ENCODE measurements around the gene BBS12.

BBS12 gene
- 0.38 to 5.4 (median 2.9) reads per million in 18 experiments for total RNA-seq

DNA sequence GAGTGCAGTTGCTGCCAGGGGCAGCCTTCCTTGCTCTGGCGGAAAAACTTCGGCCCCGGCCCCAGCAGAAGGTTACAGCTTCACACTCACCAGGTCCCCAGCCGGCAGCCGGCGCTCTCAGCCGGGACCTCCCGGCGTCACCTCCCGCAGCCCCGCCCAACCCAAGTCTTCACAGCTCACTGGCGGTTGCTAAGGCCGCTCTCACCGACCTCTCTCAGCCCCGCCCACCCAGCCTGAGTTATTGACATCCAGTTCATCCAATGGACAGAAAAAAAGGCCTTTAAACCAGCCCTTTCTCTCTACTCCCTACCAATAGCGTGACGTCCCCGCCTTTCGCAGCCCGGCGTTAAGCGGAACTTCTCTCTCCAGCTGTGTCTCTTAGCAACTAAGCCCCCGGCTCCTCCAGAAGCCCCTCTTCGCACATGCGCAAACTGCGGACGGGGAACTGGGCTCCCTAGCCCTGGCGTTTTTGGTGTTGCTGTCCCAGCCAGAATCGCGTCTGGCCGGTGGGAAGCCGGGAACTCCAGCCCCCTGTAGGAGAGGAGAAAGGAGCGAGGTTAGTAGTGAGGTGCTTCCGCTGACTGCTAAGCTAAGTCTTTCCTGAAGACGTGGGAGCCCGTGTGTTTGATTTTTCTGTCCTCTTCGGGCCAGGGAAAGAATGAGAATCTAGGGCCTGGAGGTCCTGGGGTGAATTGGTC lies at the start of gene BBS12:
Gene BBS12, plus strand, starts transcription at position 376 of the 698 bp plus-strand sequence. CDS start 9,189 bp downstream, outside the sequence.
- DNase-seq: peak; percentile 99 to 100

DNA sequence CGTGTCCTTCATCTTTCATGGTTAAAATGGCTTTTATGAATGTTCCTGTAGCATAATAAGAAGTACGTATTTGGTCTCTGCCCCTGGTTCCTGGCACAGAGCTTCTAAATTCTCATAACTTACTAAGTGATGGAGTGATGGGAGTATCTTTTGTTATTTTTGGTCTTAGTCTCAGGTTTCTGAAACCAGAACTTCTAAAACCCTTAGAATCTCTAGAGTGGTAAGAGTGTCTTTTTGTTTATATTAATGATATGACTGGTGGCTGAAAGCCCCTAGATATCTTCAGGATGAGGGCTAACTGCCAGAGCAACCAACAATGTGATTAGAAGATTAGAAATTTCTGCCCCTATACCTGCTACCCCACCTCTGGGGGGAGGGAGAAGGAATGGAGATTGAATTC lies 45.8 kb upstream of the BBS12 start:
- DNase-seq: no peak

DNA sequence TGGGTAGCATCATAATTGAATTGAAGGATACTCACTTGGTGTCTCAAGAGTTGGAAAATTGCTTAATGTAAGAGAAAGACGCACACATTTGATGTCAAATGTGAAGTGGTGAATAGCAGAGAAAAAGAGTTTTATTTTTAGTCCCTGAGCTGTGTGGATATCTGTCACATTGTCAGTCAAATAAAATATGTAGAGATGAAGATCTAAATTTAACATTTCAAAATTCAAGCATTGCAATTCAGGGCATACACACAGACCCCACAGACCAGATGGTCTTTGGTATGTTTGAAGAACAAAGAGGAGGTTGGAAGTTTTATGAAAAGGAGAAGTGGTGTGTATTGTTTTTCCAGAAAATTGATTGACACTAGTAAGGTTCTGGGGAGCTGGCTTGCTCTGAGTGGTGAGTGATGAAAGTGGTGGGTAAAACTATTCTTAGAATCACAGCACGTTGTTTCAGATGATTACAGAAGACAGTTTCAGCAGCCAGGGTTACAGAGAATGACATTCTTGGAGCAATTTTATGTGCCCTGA lies 44.9 kb upstream of the BBS12 start:
- no peak for DNase-seq

DNA sequence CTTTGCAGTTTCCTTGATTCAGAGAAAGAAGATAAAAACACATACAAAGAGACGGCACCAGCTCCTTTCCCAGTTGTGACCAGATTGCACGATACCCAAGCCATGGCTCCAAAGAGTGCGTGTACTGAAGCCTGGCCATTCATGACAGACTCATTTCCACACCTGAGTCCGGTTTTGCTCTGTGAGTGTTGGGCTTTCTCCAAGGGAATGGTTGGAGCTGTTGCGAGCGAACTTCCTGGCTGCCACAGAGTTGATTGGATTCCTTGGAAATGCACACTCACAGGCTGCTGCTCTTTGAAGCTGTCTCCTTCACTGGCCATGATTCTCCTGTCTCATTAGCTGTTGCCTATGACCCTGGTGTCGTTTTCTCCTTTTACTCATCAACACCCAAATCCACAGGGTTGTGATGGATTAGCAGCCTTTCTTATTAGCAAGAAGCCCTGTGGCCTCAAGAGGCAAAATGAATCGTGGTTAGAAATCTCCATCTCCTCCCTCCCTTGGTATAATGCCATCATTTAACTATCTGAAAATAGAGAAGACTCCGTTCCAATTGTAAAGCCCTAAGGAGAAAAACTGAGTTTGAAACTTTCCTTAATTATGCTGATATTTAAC lies 43.9 kb upstream of the BBS12 start:
- DNase-seq: no peak

DNA sequence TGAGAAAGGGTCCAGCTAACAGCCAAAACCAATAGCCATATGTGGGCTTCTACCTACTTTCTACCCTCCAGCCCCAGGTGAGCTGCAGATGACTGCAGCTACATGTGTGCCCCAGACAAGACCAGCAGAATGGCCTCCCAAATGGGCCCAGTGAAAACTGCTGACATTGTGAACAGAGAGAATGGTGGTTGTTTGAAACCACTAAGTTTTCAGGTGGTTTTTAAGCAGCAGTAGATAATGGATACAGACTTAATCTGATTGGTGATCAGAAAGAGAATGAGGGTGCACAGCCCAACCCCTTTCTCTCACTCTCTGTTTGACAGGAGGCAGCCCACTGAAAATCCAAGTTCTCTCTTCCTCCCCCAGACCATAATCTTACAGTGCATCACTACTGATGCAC lies 42.5 kb upstream of the BBS12 start:
- DNase-seq: no peak

DNA sequence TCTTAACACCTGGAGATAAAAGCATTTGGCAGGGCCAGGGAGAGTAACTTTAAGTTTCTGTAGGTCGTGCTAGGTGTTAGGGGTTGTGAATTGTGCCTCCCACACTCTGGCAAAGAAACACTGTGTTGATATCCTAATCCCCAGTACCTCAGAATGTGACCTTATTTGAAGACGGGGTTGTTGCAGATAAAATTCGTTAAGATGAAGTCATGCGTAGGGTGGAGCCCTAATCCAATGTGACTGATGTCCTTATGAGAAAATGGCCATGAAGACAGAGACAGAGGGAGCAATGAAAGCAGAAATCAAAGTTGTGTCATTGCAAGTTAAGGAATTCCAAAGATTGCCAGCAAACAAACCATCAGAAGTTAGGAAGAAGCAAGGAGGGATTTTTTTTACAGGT lies 40.5 kb upstream of the BBS12 start:
- no peak for DNase-seq

DNA sequence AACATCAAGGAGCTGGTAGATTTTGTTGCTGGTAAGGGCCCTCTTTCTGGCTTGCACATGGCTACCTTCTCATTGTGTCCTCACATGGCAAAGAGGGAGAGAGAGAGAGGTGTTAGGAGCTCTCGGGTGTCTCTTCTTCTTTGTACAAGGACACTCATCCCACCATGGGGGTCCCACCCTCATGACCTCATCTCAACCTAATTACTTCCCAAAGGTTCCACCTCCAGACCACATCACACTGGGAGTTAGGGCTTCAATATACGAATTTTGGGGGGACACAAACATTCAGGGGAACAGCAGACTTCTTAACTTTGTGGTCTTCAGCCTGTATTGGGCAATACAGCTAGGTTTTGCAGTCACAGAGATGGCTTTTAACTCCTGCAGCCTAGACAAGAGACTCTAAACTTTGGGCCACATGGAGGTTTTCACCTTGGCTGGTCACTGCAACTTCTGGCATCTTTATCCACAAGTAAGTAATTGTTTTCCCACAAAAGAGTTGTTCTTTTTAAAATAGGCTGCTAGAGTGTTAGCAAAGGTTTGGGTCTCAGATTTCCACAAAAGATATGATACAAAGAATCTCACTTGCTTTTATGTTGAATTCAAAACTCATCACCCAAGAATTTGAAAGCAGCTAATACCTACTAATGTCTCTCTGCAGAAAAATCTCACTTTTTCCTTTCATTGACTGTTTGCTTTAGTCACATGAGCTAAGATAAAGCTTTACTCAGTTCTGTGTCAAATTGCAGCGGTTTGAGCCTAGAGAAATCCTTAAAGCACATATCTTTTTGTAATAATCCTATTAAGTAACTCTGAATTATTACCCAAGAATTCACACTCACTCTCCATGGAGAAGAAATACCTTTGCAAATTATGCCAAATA lies 39.6 kb upstream of the BBS12 start:
- DNase-seq: no peak

DNA sequence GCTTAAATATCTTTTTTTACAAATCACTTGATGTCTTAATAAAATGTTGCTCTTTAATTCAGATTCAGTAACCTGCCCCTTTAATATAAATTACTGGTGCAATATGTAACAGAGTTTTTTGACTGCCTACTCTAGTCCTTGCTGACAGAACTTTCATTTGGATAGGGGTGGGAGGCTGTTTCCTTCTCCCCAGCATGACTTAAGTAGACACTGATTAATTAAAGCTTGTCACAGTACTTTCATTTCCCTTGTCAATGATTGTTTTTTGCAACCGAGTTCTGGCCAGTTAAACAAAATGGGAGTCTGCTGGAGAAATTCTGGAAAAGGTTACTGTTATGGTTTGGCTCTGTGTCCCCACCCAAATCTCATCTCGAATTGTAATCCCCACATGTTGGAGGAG lies 37.3 kb upstream of the BBS12 start:
- DNase-seq: no peak

DNA sequence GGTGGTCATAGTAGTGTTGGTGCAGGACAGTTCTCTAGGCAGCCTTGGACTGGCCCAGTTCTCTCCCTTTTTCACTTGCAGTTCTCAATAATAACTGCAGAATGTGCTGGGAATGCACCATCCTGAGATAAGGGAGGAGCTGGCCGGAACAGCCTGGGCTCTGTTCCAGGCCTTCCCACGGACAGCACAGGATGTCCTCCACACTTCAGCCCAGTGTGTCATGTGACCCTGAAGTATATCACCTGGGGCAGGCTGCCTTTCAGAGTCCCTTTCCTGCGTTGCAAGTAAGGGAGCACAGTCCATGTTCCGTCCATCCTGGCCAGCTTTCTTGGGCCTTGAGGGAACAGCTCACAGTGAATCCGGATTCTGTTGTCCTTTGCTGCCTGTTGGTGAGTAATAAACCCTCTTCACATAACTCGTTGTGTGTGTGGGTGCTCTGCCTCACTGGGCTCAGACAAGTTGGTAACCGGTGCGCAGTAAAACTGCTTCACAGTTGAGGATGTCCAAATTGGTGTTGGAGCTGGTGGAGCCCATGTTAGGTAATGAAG lies 32.3 kb upstream of the BBS12 start:
- DNase-seq: no peak

DNA sequence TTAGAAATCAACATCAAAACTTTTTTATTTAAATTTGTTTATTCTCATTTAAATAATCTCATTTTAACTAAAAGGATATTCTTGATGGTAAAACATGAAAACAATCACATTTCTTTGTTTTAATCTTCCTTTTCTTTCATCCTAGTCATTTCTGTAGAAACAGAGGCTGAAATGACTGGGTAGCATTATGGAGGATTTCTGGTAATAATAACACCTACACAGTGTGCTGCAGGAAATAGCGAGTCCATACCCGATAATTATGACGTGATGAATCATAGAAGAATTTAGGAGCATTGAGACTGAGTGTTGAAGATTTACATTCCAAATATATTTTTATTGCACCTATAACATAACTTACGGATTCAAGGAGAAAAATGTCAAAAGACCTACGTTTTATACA lies 31.4 kb upstream of the BBS12 start:
- DNase-seq: no peak

DNA sequence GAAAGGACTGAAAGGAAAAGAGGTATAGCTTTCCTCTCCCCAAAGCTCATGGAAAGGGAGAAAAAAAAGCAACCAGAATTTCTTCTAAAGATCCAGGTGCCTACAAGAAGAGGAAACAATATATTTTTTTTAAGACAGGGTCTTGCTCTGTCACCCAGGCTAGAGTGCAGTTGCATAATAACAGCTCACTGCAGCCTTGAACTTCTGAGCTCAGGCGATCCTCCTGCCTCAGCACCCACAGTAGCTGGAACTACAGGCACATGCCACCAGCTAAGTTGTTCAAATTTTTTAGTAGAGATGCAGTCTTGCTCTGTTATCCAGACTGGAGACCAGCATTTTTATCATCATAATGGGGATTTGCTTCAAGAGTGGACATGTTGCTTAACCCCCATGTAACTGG lies 30.5 kb upstream of the BBS12 start:
- DNase-seq: no peak

DNA sequence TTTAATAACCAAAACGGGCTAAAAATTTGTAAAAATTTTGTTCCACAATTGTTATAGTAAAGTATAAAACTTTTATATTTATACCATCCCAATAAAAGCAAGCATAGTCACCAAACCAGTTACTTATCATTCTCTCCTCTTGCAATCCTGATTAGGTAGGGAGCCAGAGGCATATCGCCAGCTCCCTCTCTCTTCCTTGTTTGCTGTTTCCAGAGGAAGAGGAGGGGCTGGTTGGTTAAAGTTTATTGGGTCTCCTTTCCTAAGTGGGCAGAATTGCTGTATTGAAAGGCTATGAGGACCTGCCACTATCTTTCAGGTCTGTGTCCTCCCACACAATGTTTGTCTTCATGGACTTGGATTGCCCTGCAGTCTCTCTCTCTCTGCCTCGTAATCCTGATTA lies 29.6 kb upstream of the BBS12 start:
- DNase-seq: no peak

DNA sequence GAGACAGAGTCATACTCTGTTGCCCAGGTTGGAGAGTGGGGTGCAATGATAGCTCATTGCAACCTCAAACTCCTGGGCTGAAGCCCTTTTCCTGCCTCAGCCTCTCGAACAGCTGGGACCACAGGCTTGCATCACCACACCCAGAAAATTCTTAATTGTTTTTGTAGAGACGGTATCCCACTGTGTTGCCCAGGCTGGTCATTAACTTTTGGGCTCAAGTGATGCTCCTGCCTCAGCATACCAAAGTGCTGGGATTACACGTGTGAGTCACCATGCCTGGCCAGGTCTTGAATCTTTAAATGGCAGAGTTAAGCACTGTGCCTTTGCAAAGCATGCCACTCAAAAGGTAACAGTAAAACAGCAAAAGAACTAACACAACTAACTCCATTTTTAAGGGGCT lies 28.6 kb upstream of the BBS12 start:
- no peak for DNase-seq

DNA sequence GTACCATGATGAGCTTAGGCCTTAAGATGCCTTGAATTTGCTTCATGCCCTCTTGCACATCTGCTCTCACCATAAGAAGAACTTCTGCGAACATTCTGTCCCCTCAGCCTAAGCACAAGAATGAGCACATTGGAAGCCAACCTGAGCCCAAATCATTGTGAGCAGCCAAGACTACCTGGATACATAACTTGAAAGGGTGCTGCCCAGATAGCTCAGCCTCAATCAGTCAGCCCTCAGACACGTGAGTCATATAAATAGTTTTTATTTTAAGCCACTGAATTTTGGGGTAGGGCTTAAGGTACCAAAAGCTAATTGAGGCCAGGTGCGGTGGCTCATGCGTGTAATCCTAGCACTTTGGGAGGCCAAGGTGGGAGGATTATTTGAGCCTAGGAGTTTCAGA lies 27.5 kb upstream of the BBS12 start:
- DNase-seq: no peak

DNA sequence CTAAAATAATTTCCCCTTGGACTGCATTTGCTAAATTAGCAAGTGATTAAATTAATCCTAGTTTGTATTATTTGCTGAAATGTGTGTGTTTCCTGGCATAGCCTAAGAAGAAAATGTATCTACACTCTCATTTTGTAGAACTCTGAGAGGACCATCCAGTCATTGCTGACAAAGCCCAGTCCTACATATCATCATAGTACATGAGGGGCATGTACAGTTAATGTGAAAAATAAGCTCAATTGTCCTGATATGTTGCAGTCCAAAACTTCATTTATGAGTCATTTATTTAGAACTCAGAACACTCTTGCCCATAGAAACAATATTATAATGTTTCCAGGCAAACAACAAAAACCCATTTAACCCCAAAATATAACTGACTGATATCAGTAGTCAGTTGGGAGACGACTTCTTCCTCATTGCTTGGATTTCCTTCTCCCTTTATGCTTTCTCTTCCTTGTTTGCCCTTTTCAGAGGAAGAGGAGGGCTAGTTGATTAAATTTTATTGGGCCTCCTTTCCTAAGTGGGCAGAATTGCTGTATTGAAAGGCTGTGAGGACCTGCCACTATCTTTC lies 26.9 kb upstream of the BBS12 start:
- DNase-seq: no peak

DNA sequence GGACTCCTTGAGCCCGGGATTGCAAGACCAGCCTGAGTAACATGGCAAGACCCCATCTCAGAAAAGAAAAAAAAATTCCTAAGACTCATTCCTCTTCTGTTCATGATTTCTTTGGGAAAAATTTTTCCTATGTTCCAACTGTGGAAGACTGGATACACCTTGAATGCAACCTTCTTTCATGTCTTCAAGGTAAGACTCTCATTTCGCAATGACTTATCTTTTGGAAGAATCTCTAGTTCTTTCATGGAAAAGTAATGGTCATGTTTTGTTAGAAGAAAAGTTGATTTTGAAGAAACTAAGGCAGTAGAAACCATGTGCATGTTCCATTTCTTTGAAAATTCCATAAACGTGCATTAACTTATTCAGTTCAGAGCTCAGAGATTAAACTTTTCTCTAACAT lies 26.0 kb upstream of the BBS12 start:
- no peak for DNase-seq

DNA sequence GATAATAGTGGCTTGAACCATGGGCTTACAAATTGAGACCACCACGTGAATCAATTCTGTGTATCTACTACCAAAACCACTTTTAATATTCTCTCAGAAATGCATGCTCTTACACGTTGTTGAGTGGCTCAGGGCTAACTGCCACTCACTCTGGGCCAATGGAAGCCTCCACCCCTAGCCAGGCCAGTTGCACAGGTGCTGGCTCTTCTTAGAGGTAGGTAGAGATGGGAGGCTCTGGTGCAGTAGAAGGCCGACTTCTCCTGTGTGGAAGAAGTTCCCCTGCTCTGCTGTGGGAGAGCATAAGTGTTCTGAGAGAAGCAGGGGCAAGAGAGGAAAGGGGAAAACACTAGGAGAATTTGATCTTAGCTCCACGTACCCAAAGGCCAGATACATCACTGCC lies 25.0 kb upstream of the BBS12 start:
- no peak for DNase-seq

DNA sequence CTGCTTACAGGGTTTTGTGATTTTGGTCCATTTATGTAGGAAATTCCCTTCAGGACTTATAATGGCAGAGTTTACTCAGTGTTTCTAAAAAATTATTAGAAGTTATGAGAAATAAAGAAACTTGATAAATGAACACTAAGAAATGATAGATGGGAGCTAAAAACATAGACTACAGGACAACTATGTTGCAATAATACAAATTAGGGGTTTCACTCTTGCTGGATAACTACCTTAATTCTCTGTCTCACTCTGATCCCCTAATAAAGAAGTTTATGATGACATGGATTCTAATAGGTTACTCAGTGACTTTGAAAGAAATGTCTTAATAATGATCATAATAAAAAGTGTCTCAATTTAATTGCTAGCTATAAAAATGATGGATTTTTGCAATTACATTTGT lies 23.3 kb upstream of the BBS12 start:
- DNase-seq: no peak

DNA sequence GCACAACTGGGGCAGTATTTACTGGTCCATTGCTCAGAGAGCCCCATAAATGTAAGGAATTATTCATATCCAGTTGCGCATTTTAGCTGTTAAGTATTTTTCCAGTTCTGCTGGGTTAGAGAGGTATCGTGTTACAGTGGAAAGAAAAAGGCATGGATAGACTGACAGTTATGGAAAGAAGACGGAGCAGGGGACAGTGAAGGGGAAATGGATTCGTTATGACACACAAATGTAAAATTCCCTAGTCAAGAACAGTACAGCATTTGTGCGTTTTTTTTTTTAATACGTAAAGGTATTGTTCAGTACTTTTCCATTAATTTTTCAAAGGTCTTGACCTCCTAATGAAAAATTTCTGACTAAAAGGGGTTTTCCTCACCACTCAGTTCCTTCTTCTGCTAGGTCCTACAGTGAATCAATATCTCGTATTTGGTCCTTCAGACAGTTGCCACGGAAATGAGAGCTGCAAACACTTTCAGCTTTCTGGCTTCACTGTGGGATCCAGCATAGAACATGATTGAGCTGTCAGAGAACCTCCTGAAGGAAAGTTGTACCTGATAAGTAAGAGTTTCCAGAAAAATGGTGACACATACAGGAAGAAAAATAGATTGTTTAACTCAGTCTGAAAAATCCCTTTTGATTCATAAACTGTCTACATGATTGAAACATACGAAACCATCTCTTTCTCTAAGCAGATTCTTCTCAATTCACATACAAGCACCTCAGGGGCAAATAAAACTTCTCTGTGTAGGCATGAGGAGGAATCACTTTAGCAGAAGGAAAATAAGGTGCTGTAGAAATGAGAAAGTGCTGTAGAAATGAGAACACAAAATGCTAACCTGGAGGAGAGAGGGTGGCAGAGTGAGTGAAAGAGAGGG lies 21.8 kb upstream of the BBS12 start:
- no peak for DNase-seq

DNA sequence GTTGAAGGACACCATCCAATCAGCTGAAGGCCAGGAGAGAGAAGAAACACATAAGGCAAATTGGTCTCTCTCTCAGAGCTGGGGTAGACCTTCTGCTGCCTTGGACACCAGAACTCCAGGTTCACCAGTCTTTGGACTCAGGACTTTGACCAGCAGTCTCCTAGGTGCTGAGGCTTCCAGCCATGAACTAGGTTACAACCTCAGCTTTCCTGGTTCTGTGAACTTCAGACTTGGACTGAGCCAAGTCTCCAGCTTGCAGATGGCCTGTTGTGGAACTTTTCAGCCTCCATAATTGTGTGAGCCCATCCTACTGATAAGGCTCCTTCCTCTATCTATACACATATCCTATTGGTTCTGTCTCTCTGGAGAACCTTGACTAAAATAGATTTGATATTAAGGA lies 20.6 kb upstream of the BBS12 start:
- no peak for DNase-seq

DNA sequence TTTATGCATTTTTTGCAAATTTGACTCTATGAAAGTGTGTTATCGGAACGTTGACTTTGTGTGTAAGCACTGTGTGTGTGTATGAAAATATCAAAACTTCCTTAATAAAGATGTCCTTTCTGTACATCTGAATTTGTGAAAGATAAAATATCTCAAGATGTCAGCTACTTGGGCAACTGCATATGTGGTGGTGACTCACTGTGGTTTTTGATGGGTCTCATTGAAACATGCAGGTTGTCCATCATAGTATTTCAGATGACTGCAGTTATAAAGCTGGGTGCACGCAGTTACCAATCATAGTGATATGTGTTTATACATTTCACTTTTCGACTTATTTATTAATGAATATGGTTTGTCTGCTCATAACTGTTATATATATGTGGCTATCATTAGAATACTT lies 19.7 kb upstream of the BBS12 start:
- DNase-seq: no peak

DNA sequence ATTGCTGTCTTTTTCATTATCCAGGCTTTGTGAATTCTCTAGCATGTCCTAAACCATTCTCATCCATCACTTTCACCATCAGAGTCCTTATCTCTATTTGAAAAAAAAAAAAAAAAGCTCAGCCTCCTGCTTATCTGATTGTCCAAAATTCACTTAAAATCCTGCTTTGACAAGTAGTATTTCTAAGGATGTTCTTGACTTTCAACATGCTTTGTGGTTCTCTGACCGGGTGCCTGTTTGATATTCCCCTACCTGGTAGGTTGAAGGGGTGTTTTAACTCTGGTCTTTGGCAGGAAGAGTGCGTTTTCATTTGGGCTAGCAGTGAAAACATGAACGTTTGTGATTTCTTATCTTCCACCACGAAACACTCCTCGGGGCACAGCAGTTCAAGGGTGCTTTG lies 17.3 kb upstream of the BBS12 start:
- DNase-seq: no peak

Measured in inflammatory macrophage (primary cell).